Activated effector memory CD4-positive, alpha-beta T cell treated with anti-CD3 and anti-CD28 coated beads, Interleukin-2, amount 50 U/mL, for 16 hours (primary cell): ENCODE results near the gene INSM1.

Experiments
- DNase-seq: peaks from one replicate; pipeline ENCODE4 v3.0.0-alpha.2; 2020

Gene INSM1

GRCh38 chr20:20395903-20396568 is 28.1 kb downstream of the INSM1 start:
- no peak for DNase-seq

- DNase-seq, result no peak
Measured at GRCh38 chr20:20396794-20397193, 28.9 kb downstream of the INSM1 start.

- DNase-seq, result no peak
Measured at GRCh38 chr20:20398123-20398522, 30.2 kb downstream of the INSM1 start.

GRCh38 chr20:20399531-20400500 is 31.9 kb downstream of the INSM1 start:
- no peak for DNase-seq

DNA sequence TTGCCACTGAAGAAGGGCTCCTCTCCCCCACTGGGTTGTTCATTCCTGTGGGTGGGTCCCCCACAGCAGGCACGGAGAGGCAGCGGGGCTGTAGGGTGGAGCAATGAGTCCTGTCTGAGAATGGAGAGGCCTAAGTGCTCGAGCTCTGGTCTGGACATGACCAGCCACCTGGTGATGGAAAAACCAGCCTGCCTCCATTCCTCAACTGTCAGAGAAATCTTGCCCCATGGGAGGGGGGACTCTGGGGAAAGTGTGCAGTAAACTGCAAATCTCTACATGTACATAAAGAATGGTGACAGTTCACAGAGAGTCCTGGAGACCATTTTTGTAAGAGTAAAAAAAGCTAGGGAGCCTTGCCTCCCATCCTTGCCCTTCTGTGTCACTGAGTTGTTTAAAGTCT is 34.1 kb downstream of the INSM1 start:
- DNase-seq, result no peak

GRCh38 chr20:20404633-20405032 is 36.7 kb downstream of the INSM1 start:
- DNase-seq, result no peak

GRCh38 chr20:20405623-20406022 is 37.7 kb downstream of the INSM1 start:
- no peak for DNase-seq

DNA sequence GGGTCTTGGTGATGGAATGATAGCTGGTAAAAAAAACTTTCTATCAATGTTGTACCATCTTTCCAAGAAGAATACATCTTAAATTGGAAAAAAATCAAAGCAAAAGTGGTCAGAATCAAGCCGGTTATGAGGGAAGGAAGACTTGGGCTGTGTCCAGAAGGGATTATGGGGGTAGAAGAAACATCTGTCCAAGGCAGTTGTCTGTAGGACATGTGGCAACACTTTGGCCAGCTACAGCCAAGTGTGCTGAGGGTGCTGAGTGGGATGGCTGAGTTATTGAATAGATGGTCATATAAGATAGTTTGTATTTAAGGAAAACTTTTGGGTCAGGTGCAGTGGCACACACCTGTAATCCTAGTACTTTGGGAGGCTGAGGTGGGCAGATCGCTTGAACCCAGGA is 38.4 kb downstream of the INSM1 start:
- no peak for DNase-seq

GRCh38 chr20:20407891-20408805 is 40.2 kb downstream of the INSM1 start:
- no peak for DNase-seq

DNA sequence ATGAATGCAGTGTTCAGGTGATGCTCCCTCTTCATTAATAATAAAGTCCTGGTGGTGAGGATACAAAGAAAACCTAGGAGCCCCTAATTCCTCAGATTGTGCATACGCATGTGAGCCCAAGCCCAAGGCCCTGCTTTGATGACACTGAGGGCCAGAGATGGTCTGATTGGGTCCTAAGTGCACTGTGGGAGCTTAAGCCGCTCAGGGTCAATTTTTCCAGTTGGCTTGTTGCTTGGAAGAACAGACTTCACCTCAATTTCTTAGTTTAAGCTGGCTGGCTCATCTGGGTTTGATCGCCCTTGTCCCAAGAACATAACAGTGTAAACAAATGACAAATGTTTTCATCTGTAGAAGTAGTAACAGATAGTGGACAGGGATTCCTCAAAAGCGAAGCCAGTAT is 41.4 kb downstream of the INSM1 start:
- DNase-seq, result no peak

DNA sequence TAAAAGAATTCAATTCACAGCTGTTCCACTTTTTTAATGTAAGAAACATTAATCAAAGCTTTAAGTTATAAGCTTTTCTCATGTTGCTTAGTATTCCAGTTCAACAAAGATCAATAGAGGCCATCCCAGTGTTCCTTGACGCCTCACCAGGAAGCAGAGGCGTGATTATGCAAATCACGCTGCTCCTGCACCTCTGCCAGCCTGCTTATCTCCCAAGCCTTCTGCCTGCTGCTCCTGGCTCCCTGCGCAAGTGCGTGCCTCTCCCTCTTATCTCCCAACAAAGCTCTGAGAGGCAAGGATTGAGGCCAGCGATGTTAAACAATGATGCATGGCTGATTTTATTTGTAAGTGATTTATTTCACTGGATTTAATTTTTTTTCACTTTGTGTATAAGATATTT is 42.8 kb downstream of the INSM1 start:
- DNase-seq, result no peak

DNA sequence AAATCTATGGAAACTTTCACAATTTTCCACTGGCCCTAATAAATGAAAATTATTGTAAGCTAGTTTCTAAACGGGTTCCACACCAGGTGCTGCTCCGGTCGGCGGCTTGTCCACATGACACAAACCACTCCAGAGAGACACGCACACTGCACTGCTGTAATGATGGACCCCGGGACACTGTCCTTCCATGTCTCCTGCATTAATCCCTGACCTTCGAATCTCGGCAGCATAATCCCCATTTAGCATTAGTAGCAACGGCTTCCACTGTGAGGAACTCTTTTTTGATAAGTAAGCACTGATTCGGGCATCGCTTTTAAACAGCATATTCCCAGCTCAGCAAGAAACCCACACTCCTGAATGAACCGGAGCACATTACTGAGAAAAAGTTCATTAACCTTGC is 43.5 kb downstream of the INSM1 start:
- no peak for DNase-seq

- DNase-seq, result no peak
Measured at GRCh38 chr20:20411836-20412235, 43.9 kb downstream of the INSM1 start.

GRCh38 chr20:20412750-20413149 is 44.8 kb downstream of the INSM1 start:
- DNase-seq, result no peak

DNA sequence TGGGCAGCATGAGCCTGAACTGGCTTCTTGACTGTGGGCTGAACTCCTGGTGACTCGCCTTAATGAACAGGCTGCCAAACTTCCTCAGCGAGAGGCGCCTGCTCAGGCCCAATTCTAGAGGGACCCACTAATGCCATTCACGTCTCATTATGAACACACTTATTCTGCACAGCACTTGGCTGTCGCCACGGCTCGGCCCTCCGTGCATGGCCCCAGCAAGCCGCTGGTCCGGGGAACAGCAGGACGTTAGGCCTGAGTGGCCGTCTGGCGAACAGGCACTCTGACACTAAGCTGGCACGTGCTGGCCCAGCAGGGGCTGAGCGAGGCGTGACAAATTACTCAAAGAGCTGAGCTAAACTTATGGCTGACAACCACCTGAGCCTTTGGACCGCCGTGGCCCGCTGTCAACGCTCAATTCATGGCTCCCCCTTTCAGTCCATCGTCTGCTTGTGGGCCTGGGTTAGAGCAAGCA is 45.9 kb downstream of the INSM1 start:
- DNase-seq, result no peak

GRCh38 chr20:20414640-20415220 is 46.8 kb downstream of the INSM1 start:
- no peak for DNase-seq

DNA sequence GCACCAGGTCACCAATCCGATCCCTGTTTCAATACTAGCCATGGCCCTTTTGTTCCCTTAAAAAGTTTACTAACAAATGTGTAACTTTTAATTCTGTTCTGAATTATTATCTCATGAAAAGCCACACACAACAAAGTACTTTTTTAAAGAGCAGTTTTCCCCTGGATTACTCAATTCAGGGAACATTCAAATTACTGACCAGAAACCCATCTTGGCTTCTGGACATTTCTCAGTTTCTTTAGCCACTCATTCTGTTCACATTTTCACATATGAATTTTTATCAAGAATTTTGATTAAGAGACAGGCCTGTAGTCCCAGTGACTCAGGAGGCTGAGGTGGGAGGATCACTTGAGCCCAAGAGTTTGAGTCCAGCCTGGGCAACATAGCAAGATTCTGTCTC is 47.4 kb downstream of the INSM1 start:
- no peak for DNase-seq

DNA sequence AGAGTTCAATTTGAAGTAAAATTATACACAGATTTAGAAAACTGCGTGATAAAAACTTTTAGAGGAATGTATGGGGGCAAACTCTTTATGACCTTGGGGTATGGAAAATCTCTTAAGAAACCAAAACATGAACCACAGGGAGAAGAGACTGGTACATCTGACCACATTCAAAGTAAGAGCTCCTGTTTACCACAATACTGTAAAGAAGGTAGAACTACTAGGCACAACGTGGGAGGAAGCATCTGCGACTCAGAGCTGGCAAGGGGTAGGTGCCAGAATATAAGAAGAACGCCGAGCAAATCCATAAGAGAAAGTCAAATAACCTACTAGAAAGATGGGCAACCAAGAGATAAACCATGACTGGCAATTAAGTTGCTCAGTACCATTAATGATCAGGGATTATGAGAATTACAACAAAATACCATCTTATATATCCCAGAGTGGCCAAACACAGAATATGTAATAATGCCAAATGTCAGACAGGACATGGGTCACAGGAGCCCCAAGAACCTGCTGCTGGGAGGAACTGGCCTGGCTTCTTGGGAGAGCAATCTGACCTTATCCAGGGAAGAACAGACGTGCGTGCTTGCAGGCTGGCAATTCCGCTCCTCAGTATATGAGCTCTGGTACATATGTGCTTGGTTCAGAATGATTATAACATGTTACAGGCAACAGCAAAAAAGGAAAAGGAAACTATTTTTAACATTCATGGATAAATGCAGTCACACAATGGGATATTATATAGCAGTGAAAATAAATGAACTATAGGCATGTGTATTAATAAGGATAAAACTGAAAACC is 50.2 kb downstream of the INSM1 start:
- DNase-seq, result no peak
